Psoas muscle (tissue), 8 donors: ENCODE data around the gene SYT1. TPM values are rescaled to one million over a fixed set of nuclear protein-coding genes. Genes with fewer than 3 reads are reported as not detected.

ENCODE experiments used
- ATAC-seq, 4 donors: fragments of 200-7000 bp; cut with Tn5 transposase; one replicate each; pipeline ENCODE4 v1.9.1; 2020; ENCODE audit warnings: moderate library complexity in 3 of 4, mild to moderate bottlenecking in 2 of 4
- DNase-seq, 2 donors: peaks; one replicate each; pipeline ENCODE4 v3.0.0-alpha.2; 2020
- H3K27ac ChIP-seq: fragments of 200-600 bp; one replicate; pipeline ENCODE4 v1.8.0; 2022
- H3K27me3 ChIP-seq, 3 donors: fragments of 200-600 bp in 1 of 3; one replicate each; pipeline versions ENCODE4 v1.6.1 to v1.8.0; 2013 to 2022; ENCODE audit warnings: low read length in 2 of 3, mild to moderate bottlenecking in 2 of 3, moderate library complexity in 1 of 3; ENCODE audit not compliant: insufficient read depth in 3 of 3
- H3K36me3 ChIP-seq, 2 donors: fragments of 200-600 bp in 1 of 2; one replicate each; pipeline versions ENCODE4 v1.6.1 to v1.8.0; 2013 to 2022; ENCODE audit warnings: low read depth in 1 of 2, mild to moderate bottlenecking in 1 of 2, moderate library complexity in 1 of 2; ENCODE audit not compliant: insufficient read depth in 1 of 2
- H3K4me1 ChIP-seq: fragments of 200-600 bp; one replicate; pipeline ENCODE4 v1.8.0; 2022
- H3K4me3 ChIP-seq: fragments of 200-600 bp; one replicate; pipeline ENCODE4 v1.8.0; 2022; ENCODE audit warnings: mild to moderate bottlenecking
- H3K9me3 ChIP-seq: fragments of 200-600 bp; one replicate; pipeline ENCODE4 v1.8.0; 2022
- WGBS, 3 donors: extraction: QIAGEN DNeasy Blood & Tissue Kit; methylation state at CpG; one replicate each; pipeline versions ENCODE4 v1.1.6 to v1.1.7; 2013; 5-methylcytosine and 5-hydroxymethylcytosine counted together
- intact Hi-C, 2 donors: fragments of 100-400 bp; cut with DNase I; formaldehyde crosslinking; loops; one replicate each; pipeline versions ENCODE4 v1.11.0 to v1.14.2; 2022
- polyA plus RNA-seq, 3 donors: library from polyadenylated mRNA; stranded (reverse); fragments of 200-250 nt; gene quantifications; one replicate each; pipeline ENCODE4 v1.2.3, GENCODE V29; 2013
- total RNA-seq, 4 donors: library from RNA; stranded (reverse); fragmentation: NEBNext Ultra II Directional in 2 of 4; extraction: Animal tissue kit (Norgen Biotek cat#: 25700) in 2 of 4; gene quantifications; one replicate each; pipeline versions ENCODE4 v1.2.1 to v1.2.4, GENCODE V29; 2021 to 2023
- TF ChIP-seq, protein P1 (sequence below): fragments of 200-600 bp; IDR thresholded peaks from one replicate; pipeline ENCODE4 v1.8.0; 2022; ENCODE audit warnings: antibody characterized with exemption
- donor health status: healthy with polysubstance abuse.
- donor health status: DM: no; HTN: no; CAD: no; lungs with moderate emphysema.
- donor health status: Bipolar disorder and iron deficiency.
- donor health status: healthy.
- donor health status: DM: yes; HTN: yes; CAD: no.
- donor health status: DM: no; HTN: no; CAD: no.
- donor health status: DM: no; HTN: no; CAD: no.
- donor health status: DM: yes; HTN: yes; CAD: no.

Gene SYT1
- total and polyA plus RNA-seq, 7 donors: 0.05 to 0.34 (median 0.14) TPM; not detected in 2

DNA sequence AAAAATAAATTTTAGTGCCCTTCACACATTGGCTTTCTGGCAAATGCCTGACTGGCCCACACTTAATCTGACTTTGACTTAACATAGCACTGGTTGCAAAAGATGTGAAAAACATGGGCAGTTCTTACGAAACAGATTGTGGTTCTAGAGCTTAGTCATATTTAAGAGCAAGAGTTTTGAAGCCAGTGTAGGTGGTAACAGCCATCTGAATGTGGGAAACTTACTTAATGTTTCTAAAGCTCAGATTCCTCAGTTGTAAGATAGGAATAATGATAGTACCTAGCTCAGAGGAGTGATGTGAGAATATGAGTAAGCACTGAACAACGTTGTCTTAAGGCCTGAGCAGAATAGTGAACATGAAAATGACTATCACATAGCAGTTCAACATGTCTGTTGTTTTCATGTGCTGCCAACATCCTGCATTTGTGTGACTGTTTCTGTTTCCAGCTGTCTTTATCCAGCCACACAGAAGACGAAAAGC lies 262.7 kb downstream of the SYT1 start:
- ATAC-seq: no peak
- DNase-seq: no peak
- Histone ChIP-seq H3K36me3 (no peaks in the 10 kb centered on the region), H3K27ac (no peak overlapping the region), H3K4me1 (no peaks in the 10 kb centered on the region), H3K27me3 (no peaks in the 10 kb centered on the region), H3K9me3 (no peaks in the 10 kb centered on the region), H3K4me3 (no peak overlapping the region)
- whole genome bisulfite sequencing, 3 donors: 29 to 31% (median 29%) methylated on average over 3 of the region's 3 CpGs
- intact Hi-C loops: no loop called here
- TF ChIP-seq, protein P1, sequence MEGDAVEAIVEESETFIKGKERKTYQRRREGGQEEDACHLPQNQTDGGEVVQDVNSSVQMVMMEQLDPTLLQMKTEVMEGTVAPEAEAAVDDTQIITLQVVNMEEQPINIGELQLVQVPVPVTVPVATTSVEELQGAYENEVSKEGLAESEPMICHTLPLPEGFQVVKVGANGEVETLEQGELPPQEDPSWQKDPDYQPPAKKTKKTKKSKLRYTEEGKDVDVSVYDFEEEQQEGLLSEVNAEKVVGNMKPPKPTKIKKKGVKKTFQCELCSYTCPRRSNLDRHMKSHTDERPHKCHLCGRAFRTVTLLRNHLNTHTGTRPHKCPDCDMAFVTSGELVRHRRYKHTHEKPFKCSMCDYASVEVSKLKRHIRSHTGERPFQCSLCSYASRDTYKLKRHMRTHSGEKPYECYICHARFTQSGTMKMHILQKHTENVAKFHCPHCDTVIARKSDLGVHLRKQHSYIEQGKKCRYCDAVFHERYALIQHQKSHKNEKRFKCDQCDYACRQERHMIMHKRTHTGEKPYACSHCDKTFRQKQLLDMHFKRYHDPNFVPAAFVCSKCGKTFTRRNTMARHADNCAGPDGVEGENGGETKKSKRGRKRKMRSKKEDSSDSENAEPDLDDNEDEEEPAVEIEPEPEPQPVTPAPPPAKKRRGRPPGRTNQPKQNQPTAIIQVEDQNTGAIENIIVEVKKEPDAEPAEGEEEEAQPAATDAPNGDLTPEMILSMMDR: no peak

DNA sequence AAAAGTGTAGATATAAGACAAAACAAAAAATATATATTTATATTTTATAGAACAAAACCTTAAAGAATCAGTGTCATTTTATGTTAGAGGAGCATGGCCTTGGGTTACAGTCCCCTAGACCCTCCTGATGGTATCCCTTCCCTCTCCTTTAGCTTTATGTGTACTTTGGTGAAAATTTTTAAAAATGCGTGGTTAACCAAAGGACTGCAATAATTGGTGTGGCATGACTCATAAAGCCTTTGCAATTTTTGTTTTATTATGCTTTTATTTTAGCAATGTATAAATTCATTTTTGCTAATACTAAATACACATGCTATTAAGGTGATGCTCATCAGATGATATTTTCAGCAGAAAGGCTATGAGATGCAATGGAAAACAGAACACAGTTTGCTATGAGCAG lies 264.4 kb downstream of the SYT1 start:
- Histone ChIP-seq H3K36me3 (no peaks in the 10 kb centered on the region), H3K27me3 (no peaks in the 10 kb centered on the region), H3K4me3 (no peak overlapping the region), H3K4me1 (no peaks in the 10 kb centered on the region), H3K9me3 (no peaks in the 10 kb centered on the region), H3K27ac (no peak overlapping the region)
- intact Hi-C loops: no loop called here
- DNase-seq (no peak), ATAC-seq (no peak)
- TF ChIP-seq, protein P1: no peak
- WGBS, 3 donors: 74 to 87% (median 86%) methylated on average over 1 of the region's 1 CpG

DNA sequence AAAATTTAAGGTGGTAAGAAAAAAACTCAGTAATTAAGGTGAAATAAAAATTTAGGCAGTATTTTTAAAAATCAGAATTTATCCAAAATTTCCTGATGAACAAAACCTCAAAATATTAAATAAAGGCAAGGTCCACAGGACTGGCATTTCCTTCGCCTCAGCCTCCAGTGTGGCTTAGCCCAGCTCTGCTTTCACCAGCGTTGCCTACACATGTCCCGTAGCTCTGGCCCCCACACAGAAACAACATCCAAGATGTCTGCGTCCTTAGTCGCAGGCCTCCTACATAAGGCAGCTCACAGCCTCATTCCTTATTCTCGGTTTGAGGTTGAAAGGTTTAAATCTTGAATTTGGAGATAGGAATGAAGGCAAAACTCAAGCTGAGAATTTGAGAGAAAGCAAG lies 274.3 kb downstream of the SYT1 start:
- TF ChIP-seq, protein P1: no peak
- WGBS, 3 donors: 91 to 94% (median 93%) methylated on average over 6 of the region's 6 CpGs
- DNase-seq (no peak), ATAC-seq (no peak)
- no peak overlapping the region for H3K4me3 ChIP-seq
- no peaks in the 10 kb centered on the region for H3K36me3 ChIP-seq
- intact Hi-C loops: no loop called here
- H3K27me3 ChIP-seq: no peaks in the 10 kb centered on the region
- no peaks in the 10 kb centered on the region for H3K4me1 ChIP-seq
- no peaks in the 10 kb centered on the region for H3K9me3 ChIP-seq
- H3K27ac ChIP-seq: no peak overlapping the region

DNA sequence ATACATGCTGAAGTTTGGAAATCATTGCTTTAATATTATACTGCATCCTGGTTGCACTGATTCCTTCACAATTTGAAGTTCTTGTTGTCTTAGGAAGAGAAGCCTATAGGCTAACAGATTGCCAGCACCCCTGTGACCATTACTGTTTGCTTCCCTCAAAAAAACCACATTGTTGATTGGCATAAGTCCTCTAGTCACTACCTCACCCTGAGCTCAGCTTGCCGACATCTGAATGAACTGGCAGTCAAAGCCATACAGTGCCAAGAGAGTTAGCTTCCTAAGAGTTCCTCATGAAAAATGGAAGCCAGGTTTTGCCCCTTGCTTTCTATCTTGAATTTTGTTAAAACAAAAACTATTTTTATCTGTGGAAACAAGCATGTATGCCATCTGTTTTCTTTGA lies 276.1 kb downstream of the SYT1 start:
- no peak overlapping the region for H3K27ac ChIP-seq
- no peaks in the 10 kb centered on the region for H3K27me3 ChIP-seq
- DNase-seq: no peak
- TF ChIP-seq, protein P1: no peak
- WGBS, 3 donors: 47 to 68% (median 57%) methylated on average over 1 of the region's 1 CpG
- no peaks in the 10 kb centered on the region for H3K36me3 ChIP-seq
- no peaks in the 10 kb centered on the region for H3K9me3 ChIP-seq
- ATAC-seq: no peak
- H3K4me3 ChIP-seq: no peak overlapping the region
- intact Hi-C loops: no loop called here
- no peaks in the 10 kb centered on the region for H3K4me1 ChIP-seq

DNA sequence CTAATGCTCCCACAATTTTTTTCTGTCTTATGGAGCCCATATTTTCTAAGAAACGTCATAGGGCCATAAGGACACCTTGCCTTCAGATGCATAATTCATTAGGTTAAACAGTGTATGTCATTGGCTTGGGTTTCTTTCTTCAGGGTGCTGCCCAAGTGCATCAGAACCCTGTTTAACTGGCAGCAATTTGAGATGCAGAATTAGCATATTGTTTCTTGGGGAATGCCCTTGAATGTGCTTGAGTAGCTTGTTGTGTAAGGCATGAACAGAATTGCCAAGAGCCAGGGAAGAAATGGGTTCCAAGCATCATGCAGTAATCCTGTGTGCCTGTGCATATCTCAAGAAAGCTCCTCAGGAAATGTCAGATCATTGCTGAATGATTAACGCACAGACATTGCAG lies 277.2 kb downstream of the SYT1 start:
- Histone ChIP-seq H3K4me3 (no peak overlapping the region), H3K9me3 (no peaks in the 10 kb centered on the region), H3K27me3 (no peaks in the 10 kb centered on the region), H3K36me3 (no peaks in the 10 kb centered on the region), H3K4me1 (no peaks in the 10 kb centered on the region), H3K27ac (no peak overlapping the region)
- ATAC-seq (no peak), DNase-seq (no peak)
- TF ChIP-seq, protein P1: no peak
- WGBS, 3 donors: 75 to 81% (median 76%) methylated on average over 2 of the region's 2 CpGs
- intact Hi-C loops: no loop called here
